Testis (tissue), 3 donors: ENCODE results near the gene FAM236C. TPM values are rescaled to one million over a fixed set of nuclear protein-coding genes. Genes with fewer than 3 reads are reported as not detected.

ENCODE experiments used
- polyA plus RNA-seq: library from polyadenylated mRNA; stranded (reverse); fragments of 350-450 nt; fragmentation: Illumina TruSeq; extraction: RNeasy Lipid Tissue Mini Kit (QIAGEN cat#74804); gene quantifications from one replicate; pipeline ENCODE4 v1.2.3, GENCODE V29; 2014; ENCODE audit warnings: low read depth, low replicate concordance; ENCODE audit not compliant: insufficient read depth
- total RNA-seq, 2 donors: library from RNA; depleted of rRNA; stranded (reverse); fragments of >200 nt; gene quantifications; one replicate each; pipeline ENCODE4 v1.2.3, GENCODE V29; 2016

Gene FAM236C
- total and polyA plus RNA-seq, 3 donors from 2014 or later: 3.4 TPM; not detected in 2

Other genes with a start within 250 kb of the FAM236C start
- gene PHKA1, start 198.3 kb upstream of the FAM236C start, total RNA-seq: 10 to 100 TPM; 11.4 to 13.1 TPM
- gene PHKA1, start 198.3 kb upstream of the FAM236C start, polyA plus RNA-seq: 3.6 TPM
- gene DMRTC1B, start 135.7 kb upstream of the FAM236C start, total RNA-seq: 1 to 10 TPM; 6.1 to 7.4 TPM
- gene DMRTC1B, start 135.7 kb upstream of the FAM236C start, polyA plus RNA-seq: 11.9 TPM
- gene FAM236B, start 130.0 kb upstream of the FAM236C start, total RNA-seq: 100 to 1,000 TPM in 1 of 2 donors, 10 to 100 TPM in 1; 38.3 to 117 TPM
- 238 TPM for gene FAM236B, start 130.0 kb upstream of the FAM236C start, polyA plus RNA-seq
- not detected for gene FAM236D, start 104.4 kb upstream of the FAM236C start, total RNA-seq
- not detected for gene FAM236D, start 104.4 kb upstream of the FAM236C start, polyA plus RNA-seq
- gene FAM236A, start 25.6 kb downstream of the FAM236C start, total RNA-seq: 100 to 1,000 TPM; 432 to 655 TPM
- gene FAM236A, start 25.6 kb downstream of the FAM236C start, polyA plus RNA-seq: 230 TPM
- gene DMRTC1, start 31.2 kb downstream of the FAM236C start, total RNA-seq: 1 to 10 TPM in 1 of 2 donors, not detected in 1; 1.9 TPM
- gene DMRTC1, start 31.2 kb downstream of the FAM236C start, polyA plus RNA-seq: 2.2 TPM
- under 1 TPM in 1 of 2 donors, not detected in 1; 0.62 TPM for gene PABPC1L2B, start 90.3 kb downstream of the FAM236C start, total RNA-seq
- 0.73 TPM for gene PABPC1L2B, start 90.3 kb downstream of the FAM236C start, polyA plus RNA-seq
- 1 to 10 TPM in 1 of 2 donors, under 1 TPM in 1; 0.99 to 1.5 TPM for gene PABPC1L2A, start 166.9 kb downstream of the FAM236C start, total RNA-seq
- 1.0 TPM for gene PABPC1L2A, start 166.9 kb downstream of the FAM236C start, polyA plus RNA-seq